Breast epithelium (tissue), 4 donors: ENCODE results near the gene HSFX3. TPM values are rescaled to one million over a fixed set of nuclear protein-coding genes. Genes with fewer than 3 reads are reported as not detected.
"Not testable (repeated sequence)": the region's sequence is repeated elsewhere in the genome, so short reads cannot be mapped to it uniquely, and the experiment has no call there.

Experiments used
- DNase-seq, 2 donors: peaks; one replicate each; pipeline ENCODE4 v3.0.0-alpha.2; 2019; ENCODE audit warnings: low spot score in 2 of 2
- H3K27ac ChIP-seq, 2 donors: fragments of 200-600 bp; sonication (generic) in 1 of 2; one replicate each; pipeline ENCODE4 v1.5.1; 2016 to 2019; ENCODE audit warnings: mild to moderate bottlenecking in 1 of 2
- H3K27me3 ChIP-seq, 2 donors: fragments of 200-600 bp; sonication (generic) in 1 of 2; one replicate each; pipeline versions ENCODE4 v1.5.1 to v1.6.0; 2017 to 2019; ENCODE audit warnings: control low read depth in 1 of 2, mild to moderate bottlenecking in 1 of 2
- H3K36me3 ChIP-seq: fragments of 200-600 bp; one replicate; pipeline ENCODE4 v1.5.1; 2019
- H3K4me1 ChIP-seq, 2 donors: fragments of 200-600 bp; sonication (generic); one replicate each; pipeline ENCODE4 v1.5.1; 2016 to 2019; ENCODE audit warnings: control low read depth in 1 of 2
- H3K4me3 ChIP-seq, 3 donors: fragments of 200-600 bp; sonication (generic); 1 replicate in 2 of 3; 2 replicates in 1 of 3; pipeline ENCODE4 v1.5.1; 2016 to 2019; ENCODE audit warnings: mild to moderate bottlenecking in 3 of 3, moderate library complexity in 2 of 3
- H3K9me3 ChIP-seq, 2 donors: fragments of 200-600 bp; sonication (generic) in 1 of 2; one replicate each; pipeline ENCODE4 v1.5.1; 2016 to 2019; ENCODE audit warnings: control low read depth in 1 of 2
- CTCF ChIP-seq, 3 donors: fragments of 450-650 bp; IDR thresholded peaks; one replicate each; pipeline ENCODE4 v1.5.1; 2016 to 2017; ENCODE audit warnings: antibody characterized with exemption in 3 of 3, mild to moderate bottlenecking in 3 of 3, moderate library complexity in 3 of 3
- POLR2A ChIP-seq: fragments of 450-650 bp; IDR thresholded peaks from one replicate; pipeline ENCODE4 v1.6.1; 2016; ENCODE audit warnings: antibody characterized with exemption, mild to moderate bottlenecking, moderate library complexity
- POLR2AphosphoS5 ChIP-seq, 3 donors: sonication (generic); formaldehyde crosslinking; IDR thresholded peaks; one replicate each; pipeline ENCODE4 v1.6.1; 2017; ENCODE audit warnings: antibody characterized with exemption in 3 of 3
- intact Hi-C: fragments of 100-400 bp; cut with DNase I; formaldehyde crosslinking; loops from one replicate; pipeline ENCODE4 v1.15.1; 2023; ENCODE audit warnings: low total_unique reads
- total RNA-seq, 3 donors: library from RNA; depleted of rRNA; stranded (reverse); fragments of >200 nt; gene quantifications; one replicate each; pipeline ENCODE4 v1.1.0, GENCODE V29; 2016

Gene HSFX3
- total RNA-seq, 3 donors from 2014 or later: not detected

- DNase-seq: no peak
- Histone ChIP-seq H3K9me3 (no peaks in the 10 kb centered on the region), H3K4me3 (peak overlapping the region; percentile 56 to 74 (median 61)), H3K27me3 (no peaks in the 10 kb centered on the region), H3K27ac (peak overlapping the region; percentile 89 to 96), H3K36me3 (no peaks in the 10 kb centered on the region), H3K4me1 (peaks cover 0 to 4% of the 10 kb centered on the region in 2 donors)
- TF ChIP-seq CTCF (IDR thresholded peaks at IDR 0.05): no peak
- no peak for TF ChIP-seq POLR2AphosphoS5 (IDR thresholded peaks at IDR 0.05)
- TF ChIP-seq POLR2A: no peak
- intact Hi-C loops: no loop called here
Measured at GRCh38 chrX:149541521-149542047, 8.1 kb downstream of the HSFX3 start.

GRCh38 chrX:149540621-149541520, 8.9 kb downstream of the HSFX3 start, which contains the start of gene EOLA1:
Gene EOLA1 (plus strand): TSS chrX:149541012. CDS start chrX:149545631, 4,619 bp downstream.
- TF ChIP-seq POLR2AphosphoS5 (IDR thresholded peaks at IDR 0.05) (peak in 2 of 3 donors; percentile 62 to 78), POLR2A (no peak), CTCF (IDR thresholded peaks at IDR 0.05) (no peak)
- no peaks in the 10 kb centered on the region for H3K36me3 ChIP-seq
- H3K27me3 ChIP-seq: no peaks in the 10 kb centered on the region
- intact Hi-C loops: no loop called here
- H3K4me1 ChIP-seq: peaks cover 0 to 4% of the 10 kb centered on the region in 2 donors
- peak; percentile 76 to 86 for DNase-seq
- peak within 1 kb of the TSS; percentile 89 to 96 for H3K27ac ChIP-seq
- H3K4me3 ChIP-seq: peak within 1 kb of the TSS; percentile 56 to 74 (median 61)
- H3K9me3 ChIP-seq: no peaks in the 10 kb centered on the region

- peak overlapping the region; percentile 89 to 96 for H3K27ac ChIP-seq
- intact Hi-C loops: no loop called here
- TF ChIP-seq POLR2AphosphoS5 (IDR thresholded peaks at IDR 0.05) (no peak), POLR2A (no peak), CTCF (IDR thresholded peaks at IDR 0.05) (no peak)
Measured at GRCh38 chrX:149540131-149540620, 9.5 kb downstream of the HSFX3 start.

GRCh38 chrX:149539283-149540130, 10.2 kb downstream of the HSFX3 start:
- Histone ChIP-seq H3K27ac (peak overlapping the region; percentile 46 to 96), H3K36me3 (no peaks in the 10 kb centered on the region), H3K27me3 (no peaks in the 10 kb centered on the region), H3K4me3 (peak overlapping the region; percentile 56 to 74 (median 61)), H3K9me3 (no peaks in the 10 kb centered on the region), H3K4me1 (peaks cover 0 to 4% of the 10 kb centered on the region in 2 donors)
- intact Hi-C loops: no loop called here
- no peak for TF ChIP-seq POLR2A
- TF ChIP-seq CTCF (IDR thresholded peaks at IDR 0.05): no peak
- TF ChIP-seq POLR2AphosphoS5 (IDR thresholded peaks at IDR 0.05): no peak
- DNase-seq: peak; percentile 83 to 87

More at GRCh38 chrX:149540131-149540620, 9.5 kb downstream of the HSFX3 start:
- peaks cover 0 to 4% of the 10 kb centered on the region in 2 donors for H3K4me1 ChIP-seq
- no peaks in the 10 kb centered on the region for H3K36me3 ChIP-seq
- H3K4me3 ChIP-seq: peak overlapping the region; percentile 56 to 74 (median 61)
- H3K27me3 ChIP-seq: no peaks in the 10 kb centered on the region
- peak; percentile 89 to 91 for DNase-seq
- H3K9me3 ChIP-seq: no peaks in the 10 kb centered on the region

GRCh38 chrX:149537474-149537873, 12.2 kb downstream of the HSFX3 start:
- H3K4me1 ChIP-seq, H3K9me3 ChIP-seq, DNase-seq, H3K27ac ChIP-seq, H3K4me3 ChIP-seq, H3K36me3 ChIP-seq, intact Hi-C loops, H3K27me3 ChIP-seq: not testable (repeated sequence)

GRCh38 chrX:149534926-149535602, 14.7 kb downstream of the HSFX3 start:
- H3K27ac ChIP-seq, H3K27me3 ChIP-seq, H3K9me3 ChIP-seq, H3K4me1 ChIP-seq, H3K36me3 ChIP-seq, DNase-seq, H3K4me3 ChIP-seq, intact Hi-C loops: not testable (repeated sequence)

GRCh38 chrX:149533999-149534398, 15.7 kb downstream of the HSFX3 start:
- H3K36me3 ChIP-seq, H3K4me1 ChIP-seq, H3K9me3 ChIP-seq, H3K27ac ChIP-seq, H3K27me3 ChIP-seq, intact Hi-C loops, DNase-seq, H3K4me3 ChIP-seq: not testable (repeated sequence)
